Stimulated activated CD4-positive, alpha-beta T cell treated with anti-CD3 and anti-CD28 coated beads, Interleukin-2, amount 100 ng/mL, for 4 hours (primary cell): Measurements from ENCODE around the gene BLACAT1.
A peak's percentile ranks its signal among the peaks of the same experiment; 100 is the strongest.

ENCODE experiments used
- DNase-seq: peaks from one replicate; pipeline ENCODE4 v3.0.0-alpha.2; 2020; ENCODE audit warnings: low read depth

The BLACAT1 gene

DNA sequence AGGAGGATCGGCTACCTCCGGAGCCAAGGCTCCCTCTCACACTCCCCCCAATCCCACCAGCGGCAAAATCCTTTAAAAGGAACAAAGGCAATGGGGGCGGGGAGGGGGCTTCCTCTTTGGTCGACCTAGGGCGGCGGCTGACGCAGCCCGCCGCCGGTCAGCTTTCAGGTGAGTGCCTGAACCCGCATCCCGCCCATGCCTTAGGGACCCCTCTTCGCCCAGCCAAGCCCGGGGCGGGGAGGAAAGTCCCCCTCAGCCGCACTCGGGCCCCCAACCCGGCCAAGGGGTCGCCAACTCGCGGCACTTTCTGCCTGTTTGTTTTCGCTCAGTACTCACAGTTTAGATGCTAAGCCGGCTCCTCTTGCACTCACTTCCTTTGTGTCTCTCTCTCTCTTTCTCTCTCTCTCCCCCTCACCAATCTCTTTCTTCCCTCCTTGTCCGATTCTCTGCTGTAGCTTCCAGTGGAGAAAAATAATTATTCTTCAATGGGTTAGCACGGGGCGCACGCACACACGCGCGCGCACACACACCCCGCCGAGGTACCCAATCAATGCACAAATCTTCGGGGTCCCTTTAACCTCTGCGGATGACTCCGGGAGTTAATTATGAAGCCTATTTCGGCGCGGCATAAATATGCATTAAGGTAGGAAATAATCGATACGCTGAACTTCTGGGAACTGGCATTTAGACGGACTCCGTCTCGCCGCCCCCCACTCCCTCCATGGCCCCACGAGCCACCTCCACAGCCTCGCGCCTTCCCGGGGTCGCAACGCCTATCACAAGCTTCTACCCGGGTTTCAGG is at the start of gene BLACAT1:
TSS of gene BLACAT1 (minus strand) at position 465 of the 802 bp plus-strand sequence.
- no peak for DNase-seq

DNA sequence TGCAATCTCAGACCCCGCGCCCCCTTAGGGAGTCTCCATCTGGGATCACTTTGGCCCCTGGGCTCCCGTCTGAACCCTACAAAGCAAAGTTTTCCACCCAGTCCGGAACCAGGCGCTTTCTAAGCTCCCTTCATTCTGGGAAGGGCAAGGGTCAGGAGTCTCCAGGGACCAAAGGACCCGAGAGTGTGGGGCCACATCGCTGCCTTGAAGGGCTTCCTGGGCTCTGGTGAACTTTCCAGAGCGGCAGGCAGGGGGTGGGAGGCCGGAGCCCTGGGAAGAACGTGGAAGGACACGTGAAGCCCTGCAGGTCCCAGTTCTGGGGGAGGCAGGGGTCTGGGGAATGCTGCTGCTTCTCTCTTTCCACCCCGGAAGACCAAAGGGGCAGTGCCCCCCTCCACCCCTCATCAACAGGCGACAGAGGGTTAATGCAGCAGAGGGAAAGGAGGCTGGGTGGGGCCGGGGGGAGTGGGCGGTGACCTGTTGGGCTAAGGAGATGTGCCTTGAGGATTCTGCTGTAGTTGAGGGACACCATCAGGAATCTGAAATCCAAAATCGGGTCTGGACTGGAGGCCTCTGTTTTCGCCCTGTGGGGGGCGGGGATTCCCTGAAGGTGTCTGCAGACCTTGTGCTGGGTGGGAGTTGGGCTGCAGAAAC is 49.4 kb upstream of the BLACAT1 start:
- DNase-seq, result no peak

DNA sequence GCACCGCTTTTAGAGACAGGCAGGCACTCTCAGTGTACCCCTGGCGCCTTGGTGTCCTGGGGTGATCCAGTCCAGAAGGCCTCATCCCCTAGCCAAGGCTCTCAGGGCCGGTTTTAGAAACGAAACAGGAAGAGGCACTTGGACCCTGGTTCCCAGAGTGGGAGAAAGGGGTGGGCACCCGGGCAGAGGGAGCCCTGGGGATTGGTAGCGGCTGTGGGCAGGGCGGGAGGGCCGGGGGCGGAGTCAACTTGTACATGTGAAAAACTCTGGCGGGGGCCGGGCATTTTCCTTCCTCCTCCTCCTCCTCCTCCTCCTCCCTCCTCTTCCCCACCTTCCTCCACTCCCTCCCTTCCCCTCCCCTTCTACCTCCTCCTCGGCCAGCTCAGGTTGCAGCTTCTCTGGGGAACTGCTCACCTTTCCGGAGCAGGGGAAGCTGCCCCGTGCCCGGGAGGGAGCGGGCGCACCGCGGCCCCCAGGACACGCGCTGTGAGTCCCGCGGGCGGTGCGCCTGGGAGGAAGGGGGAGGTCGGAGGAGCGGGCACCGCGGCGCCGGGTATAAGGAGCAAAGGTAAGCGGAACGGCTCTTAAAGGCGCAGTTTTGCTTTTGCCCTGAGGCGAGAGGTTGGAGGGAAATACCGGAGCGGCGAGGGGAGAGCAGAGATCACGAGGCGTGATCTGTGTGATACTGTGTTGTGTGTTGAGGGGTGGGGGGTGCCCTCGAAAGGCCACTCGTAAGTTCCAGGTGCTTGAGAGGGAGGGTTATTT is 48.6 kb upstream of the BLACAT1 start, which contains the start of gene CDK18:
TSS of gene CDK18 (plus strand) at position 359 of the 765 bp plus-strand sequence. CDS start 18,499 bp downstream, outside the sequence.
- peak; percentile 26 for DNase-seq

DNA sequence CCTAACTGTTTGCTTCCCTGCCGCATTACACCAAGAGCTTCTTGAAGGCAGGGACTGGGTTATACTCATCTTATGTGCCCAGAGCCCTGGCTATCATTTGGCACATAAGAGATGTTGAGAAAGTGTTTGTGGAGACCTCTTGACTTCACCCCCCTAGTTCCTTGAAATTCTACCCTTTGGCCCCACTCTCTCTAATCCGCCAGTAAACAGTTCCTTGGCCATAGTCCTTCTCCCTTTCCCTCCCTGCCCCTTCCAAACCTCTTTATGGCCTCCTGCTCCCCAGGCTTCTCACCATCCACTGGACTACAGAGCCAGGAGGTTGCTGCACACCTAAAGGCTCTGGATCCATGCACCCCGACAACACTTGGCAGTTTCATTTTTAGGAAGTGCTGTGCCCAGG is 47.1 kb upstream of the BLACAT1 start:
- DNase-seq, result no peak

DNA sequence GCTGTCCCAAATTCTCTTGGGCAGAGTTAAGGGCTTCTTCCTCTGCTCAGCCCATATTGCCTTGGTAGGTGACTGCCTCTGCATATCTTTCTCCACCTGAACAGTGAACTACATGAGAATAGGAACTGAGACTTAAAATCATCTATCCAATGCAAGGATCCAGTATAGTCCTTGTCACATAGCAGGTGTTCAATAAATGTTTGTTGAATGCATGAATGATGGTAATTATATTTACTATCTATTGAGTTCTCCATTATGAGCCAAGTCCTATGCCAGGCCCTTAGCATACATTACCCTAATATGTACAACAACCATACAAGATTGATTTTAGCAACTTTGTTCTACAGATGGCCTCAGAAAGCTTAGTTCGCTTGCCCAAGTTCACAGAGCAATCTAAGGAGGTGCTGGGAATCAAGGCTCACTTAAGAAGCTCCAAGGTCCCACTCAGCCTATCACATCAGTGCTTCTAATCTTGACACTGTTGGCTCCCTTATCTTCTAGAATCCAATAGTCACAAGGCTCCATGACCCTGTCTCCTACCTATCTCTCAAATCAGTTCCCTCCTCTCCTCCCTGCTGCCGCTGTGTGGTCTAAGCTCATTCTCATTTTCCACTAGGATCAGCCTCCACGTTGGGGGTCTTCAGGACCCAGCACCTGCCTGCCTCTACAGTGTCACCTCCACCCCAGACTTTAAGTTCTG is 46.4 kb upstream of the BLACAT1 start:
- DNase-seq, result no peak

DNA sequence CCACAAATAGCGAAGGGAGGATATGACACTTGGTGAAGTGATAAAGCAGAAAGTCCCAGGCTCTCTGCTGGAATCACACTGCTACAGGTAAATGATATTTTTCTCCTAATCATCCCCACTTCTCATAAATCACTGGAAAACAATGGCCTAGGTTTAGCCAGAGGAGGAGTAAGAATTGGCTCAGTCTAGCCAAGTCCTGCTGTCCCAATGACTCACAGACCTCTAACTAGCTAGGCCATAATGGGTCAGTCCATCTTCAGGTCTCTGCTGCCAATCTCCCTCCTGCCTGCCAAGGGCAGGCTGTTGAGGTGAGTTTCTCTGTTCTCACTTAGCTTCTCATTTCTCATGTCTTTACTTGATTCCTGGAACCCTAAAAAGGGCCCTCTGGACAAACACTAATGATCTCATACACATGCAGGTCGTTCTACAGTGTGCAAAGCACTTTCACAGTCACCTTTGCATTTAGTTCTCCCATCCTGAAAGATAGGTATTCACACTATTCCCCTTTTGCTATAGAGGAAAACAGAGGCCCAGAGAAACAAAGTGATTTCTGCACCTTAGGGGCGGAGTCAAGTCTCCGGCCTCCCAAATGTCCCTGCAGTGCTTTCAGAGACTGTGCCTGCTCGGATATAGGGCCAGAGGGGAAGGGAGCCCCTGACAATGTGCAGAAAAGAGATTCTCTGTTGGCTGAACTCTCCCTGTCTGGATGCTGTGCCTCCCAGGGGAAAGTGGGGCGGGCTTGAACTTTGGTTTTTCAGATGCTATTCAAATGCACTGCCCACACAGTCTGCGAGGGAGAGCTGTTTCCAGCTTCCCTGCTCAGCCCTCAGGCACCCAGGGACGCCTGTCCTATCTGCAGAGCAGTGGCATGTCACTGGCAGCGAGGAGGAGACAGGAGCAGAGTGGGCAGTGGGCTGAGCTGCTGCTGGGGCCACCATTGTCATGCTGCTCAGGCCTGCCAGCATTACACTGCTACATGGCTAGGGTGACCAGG is 44.7 kb upstream of the BLACAT1 start:
- no peak for DNase-seq

DNA sequence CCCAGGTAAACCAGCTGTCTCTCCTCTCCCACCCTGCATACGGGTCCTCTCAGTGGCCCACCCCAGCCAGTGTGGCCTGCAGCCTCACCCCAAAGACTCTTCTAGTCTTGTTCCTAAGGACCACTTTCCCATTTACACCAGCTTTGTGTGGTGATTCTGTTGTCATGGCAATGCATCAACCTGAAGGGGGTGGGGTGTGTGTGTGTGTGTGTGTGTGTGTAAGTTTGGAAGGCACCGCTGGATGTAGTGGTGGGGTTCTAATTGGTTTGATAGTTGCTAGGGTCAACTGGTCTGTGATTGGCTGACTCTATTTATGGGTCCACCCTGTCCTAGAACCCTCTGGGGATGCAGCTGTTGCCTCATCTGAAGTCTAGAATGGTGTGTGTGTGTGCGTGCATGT is 43.9 kb upstream of the BLACAT1 start:
- no peak for DNase-seq

DNA sequence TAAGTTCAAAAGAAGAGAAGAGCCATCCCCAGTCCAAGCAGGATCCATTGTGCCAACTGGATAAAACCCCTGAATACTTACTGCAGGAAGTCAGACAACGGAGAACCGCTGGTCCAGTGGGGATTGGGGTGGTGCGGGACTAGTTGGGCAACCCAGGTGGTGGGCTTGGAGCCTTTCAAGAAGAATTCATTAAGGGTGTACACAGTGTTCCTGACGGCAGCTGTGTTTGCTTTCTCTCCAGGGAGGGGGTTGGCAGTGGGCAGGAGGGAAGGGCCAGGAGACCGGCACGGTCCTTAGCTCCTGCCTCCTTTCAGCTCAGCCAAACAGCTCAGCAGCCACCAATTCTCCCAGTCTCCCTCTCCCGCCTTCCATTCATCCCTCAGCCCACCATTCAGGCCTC is 41.5 kb upstream of the BLACAT1 start:
- no peak for DNase-seq

DNA sequence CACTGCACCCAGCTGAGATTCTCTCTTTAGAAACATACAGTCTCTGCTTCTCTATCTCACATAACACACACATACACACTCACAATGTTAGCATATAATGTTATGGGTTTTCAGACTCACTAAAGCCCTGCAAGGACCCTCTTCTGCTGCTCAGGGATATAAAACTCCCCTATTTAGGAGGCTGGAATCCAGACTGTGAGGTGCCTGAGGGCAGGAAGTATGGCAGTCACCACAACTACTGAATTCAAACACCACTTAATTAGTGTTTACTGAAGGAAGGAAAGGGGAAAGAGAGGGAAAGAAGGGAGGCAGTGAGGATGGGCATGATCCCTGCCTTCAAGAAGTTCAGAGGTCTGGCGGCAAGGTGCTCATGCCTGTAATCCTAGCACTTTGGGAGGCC is 40.8 kb upstream of the BLACAT1 start:
- DNase-seq, result no peak

DNA sequence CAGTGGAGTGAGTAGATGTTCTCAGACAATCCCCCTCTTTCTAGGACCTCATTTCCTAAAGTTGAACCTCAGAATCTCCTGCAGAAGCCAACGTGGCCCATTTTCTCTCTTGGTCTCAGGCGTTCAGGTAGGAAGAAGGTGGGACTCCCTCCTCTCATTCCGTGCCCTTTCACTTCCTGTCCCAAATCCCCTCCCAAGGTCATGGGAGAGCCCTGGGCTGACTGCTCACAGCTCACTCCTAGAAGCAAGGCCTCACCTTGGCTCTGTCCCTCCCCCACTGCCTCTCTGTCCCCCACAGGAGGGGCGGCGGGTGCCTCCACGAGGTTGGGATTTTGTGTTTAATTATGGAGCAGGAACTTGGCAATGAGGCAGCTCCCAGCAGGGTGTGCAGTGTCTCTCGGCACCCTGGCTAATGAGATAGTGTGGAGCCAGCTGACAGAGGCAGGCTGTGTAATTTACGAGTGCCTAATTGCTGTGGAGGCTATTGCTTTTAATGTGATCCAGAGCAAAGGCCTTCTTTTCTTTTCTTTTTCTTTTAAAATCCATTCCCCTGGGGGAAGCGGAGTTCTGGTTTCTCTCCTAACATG is 39.5 kb upstream of the BLACAT1 start:
- no peak for DNase-seq

DNA sequence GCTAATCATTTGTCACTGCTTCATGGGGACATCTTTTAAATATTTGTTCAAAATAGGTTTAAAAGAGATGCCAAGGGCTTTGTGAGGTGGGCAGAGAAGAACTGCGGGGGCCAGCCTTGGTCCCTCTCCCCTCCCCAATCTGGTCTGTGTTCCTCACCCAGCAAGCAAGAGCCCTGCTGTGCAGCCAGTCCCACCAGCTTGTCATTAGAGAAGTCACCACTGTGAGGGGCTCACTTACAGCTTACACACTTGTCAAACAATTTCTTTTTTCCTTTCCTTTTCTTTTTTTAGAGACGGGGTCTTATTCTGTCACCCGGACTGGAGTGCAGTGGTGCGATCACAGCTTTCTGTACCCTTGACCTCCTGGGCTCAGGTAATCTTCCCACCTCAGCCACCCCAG is 38.3 kb upstream of the BLACAT1 start:
- no peak for DNase-seq

DNA sequence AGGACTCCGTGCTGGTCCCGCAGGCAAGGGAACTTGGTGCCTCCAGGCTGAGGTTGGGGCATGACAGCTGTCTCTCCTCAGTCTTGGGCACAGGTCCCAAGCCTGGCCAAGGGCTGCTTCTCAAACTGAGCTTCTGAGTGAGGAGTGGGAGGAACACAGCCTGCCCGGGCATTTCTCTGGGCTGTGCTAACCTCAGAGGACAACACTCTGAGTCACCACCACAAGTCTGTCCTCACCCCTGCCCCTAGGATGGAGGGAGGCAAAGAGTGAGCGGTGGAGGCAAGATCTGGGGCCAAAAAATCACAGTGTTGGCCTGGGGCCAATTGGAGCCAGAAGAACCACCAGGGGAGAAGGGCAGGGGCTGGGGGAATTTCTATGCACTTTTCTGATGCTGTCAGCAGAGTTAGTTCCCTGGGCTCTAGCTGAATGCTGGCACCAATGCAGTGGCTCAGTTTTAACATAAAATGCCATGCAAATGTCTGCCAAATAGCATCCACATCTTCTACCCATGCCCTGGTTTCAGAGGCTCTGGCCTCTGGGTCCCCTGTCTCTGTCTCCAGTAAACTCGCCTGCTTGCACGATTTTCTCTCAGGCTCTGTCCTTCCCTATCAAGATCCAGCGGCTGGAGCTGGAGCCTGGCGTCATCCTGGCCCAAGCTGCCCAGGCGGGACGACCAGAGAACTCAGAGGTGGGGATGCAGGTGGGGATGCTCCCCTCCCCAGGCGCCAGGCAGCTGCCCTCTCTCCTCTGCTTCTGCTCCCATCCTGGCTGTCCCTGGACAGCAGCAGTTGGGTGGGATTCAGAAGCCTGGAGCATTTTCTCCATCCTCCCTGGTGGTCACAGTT is 37.6 kb upstream of the BLACAT1 start:
- no peak for DNase-seq

DNA sequence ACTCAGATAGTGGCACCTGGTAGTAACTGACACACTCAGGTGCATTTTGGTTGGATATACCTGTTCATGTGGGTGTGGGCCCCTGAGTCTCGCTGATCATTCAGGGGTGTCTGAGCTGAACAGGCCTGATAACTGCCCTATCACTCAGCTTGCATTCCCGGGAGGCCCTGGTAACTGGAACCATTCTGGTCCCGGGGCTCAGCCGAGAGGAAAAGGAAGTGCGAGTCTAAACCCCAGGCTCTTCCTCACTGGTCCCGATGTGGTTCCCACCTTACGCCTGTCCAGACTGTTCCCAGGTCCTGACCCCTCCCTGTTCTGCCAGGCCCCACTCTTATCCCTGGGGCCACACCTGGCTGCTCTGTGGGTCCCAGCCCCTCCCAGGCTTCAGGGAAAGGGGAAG is 36.9 kb upstream of the BLACAT1 start:
- DNase-seq, result no peak

DNA sequence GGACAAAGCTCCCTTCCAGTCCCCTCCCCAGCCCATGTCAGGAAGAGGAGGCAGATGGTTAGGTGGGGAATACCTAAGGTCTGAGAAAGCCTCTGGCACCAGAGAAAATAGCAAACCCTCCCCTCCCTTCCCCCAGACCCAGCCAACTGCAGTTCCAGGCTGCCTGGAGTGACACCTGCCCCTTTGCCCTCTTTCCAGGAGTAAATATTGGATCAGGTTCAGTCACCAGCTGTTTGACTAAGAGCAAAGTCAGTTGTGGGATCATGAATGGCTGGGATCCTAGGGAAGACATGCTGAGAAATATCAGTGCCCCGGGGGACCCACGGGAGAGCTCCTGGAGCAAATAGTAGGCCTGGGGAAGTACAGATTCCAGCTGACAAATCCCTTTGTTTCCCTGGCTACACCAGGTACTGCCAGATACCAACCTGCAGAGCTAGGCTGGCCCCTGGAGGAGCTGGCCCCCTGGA is 36.4 kb upstream of the BLACAT1 start:
- no peak for DNase-seq

DNA sequence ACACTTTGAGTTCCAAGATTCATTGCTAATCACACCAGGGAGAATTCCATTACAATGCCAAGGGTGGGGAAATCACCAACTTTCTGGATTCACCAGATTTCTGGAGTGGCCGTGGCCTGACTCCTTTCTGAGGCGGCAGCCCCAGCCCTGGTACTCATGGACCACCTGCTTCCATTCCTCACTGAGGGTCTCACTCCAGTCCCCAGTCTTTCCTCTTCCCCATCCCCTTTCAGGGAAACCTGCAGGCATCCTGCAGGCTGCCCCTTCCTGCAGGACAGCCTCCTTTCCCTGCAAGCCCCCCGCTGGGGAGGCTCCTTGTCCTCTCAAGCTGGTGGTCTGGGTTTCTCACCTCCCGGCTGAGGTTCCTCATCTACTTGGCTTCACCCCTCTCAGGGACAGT is 35.9 kb upstream of the BLACAT1 start:
- DNase-seq, result no peak

DNA sequence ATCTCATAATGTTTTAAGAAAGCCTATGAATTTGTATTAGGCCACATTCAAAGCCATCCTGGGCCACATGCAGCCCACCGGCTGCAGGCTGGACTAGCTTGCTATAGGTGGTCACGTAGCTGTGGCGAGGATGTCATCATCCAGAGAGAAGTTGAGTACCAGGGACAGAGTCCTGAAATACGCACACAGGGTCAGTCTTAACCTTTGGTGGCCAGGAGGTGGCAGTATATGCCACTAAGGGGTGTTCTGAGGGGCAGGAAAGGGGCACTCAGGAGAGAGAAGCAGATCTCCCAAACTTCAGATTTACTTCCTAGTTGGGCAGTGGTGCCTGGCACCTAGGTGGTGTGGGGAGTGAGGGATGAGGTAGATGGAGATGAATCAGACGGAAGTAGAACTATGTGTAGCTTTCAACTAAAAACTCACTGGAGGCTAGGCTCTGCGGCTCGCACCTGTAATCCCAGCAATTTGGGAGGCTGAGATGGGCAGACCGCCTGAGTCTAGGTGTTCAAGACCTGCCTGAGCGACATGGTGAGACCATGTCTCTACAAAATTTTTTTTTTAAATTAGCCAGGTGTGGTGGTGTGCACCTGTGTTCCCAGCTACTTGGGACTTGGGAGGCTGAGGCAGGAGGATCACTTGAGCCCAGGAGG is 32.4 kb upstream of the BLACAT1 start:
- DNase-seq, result peak; percentile 20

DNA sequence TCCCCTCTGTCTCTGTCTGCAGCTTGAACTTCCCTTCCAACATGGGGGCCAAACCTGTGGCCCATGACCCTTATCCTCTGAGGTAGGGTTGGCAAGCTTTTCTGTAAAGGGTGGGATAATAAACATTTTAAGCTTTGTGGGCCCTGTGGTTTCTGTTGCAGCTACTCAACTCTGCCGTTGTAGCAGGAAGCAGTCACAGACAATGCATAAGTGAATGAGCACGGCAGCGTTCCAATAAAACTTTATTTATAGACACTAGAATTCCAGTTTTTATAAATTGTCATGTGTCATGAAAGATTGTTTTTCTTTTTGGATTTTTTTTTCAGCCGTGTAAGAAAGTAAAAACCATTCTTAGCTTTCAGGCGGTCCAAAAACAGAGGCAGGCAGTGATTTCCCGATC is 30.4 kb upstream of the BLACAT1 start:
- no peak for DNase-seq

DNA sequence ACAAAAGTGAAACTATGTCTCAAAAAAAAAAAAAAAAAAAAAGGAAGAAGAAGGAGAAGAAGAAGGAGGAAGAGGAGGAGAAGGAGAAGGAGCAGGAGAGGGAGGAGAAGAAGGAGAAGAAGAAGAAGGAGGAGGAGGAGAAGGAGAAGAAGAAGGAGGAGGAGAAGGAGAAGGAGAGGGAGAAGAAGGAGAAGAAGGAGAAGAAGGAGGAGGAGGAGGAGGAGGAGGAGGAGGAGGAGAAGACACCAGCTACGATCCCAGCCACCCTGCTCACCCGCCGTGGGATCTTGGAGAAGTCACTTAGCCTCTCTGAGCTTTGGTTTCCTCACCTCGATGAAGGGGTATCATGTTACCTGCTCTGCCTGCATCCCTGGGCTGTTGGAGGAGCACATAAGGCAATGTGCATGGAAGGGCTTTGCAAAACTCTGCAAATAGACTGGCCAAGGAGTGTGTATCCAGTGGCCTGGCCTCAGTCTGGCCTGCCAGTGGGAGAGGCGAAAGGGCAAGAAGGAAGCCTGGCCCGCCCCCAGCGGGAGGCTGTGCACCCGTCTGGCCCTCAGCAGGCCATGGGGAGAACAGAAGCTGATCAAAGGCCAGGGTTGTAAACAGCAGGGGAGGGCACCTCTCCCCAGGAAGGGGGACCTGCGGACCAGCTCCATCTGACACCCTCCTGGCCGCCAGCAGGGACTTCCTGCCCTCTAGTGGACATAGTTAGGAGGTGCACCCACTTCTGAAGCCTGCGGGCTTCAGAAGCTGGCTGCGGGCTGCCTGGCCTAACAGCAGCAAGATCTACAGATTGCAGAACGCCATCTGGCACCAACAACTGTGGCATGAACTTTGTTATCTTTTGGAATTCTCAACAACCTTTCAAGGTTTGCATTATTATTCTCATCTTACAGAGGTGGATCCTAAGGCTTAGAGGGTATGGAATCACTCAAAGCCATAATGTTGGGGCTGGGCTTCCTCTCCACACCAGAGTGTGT is 29.4 kb upstream of the BLACAT1 start:
- peak; percentile 39 for DNase-seq
